ENCODE results near the gene SOX10. TPM values are rescaled to one million over a fixed set of nuclear protein-coding genes. Genes with fewer than 3 reads are reported as not detected.
"Not testable (repeated sequence)": the region's sequence is repeated elsewhere in the genome, so short reads cannot be mapped to it uniquely, and the experiment has no call there.

Gene SOX10
- total RNA-seq, 1 experiment from 2014 or later, result not detected

GRCh38 chr22:37965940-37966664 lies 18.3 kb downstream of the SOX10 start:
- Histone ChIP-seq H2AFZ (ENCODE audit: low read length) (no peak overlapping the region), H4K20me1 (ENCODE audit: insufficient read depth, low read depth, low read length) (peaks cover 10% of the 10 kb centered on the region), H3K27ac (ENCODE audit: low read length) (no peak overlapping the region), H3K79me2 (ENCODE audit: low read length) (peaks cover 7% of the 10 kb centered on the region), H3K9me2 (replicated peaks; ENCODE audit: insufficient read depth, low read length) (no peaks in the 10 kb centered on the region), H3K9me3 (ENCODE audit: low read length) (no peaks in the 10 kb centered on the region), H3K9ac (ENCODE audit: low read length) (no peak overlapping the region), H3K36me3 (ENCODE audit: insufficient read depth, low read length) (peaks cover 16% of the 10 kb centered on the region), H3K4me2 (ENCODE audit: low read depth, low read length, poor library complexity, severe bottlenecking) (no peak overlapping the region), H3K4me1 (ENCODE audit: low read length) (peaks cover 8% of the 10 kb centered on the region), H3K4me3 (ENCODE audit: low read length) (no peak overlapping the region), H3K27me3 (ENCODE audit: low read length) (no peaks in the 10 kb centered on the region)
- no peak for DNase-seq

- H3K79me2 ChIP-seq (ENCODE audit: low read length), result peaks cover 19% of the 10 kb centered on the region
- no peaks in the 10 kb centered on the region for H3K9me3 ChIP-seq (ENCODE audit: low read length)
- H3K36me3 ChIP-seq (ENCODE audit: insufficient read depth, low read length), result peaks cover 39% of the 10 kb centered on the region
- no peak overlapping the region for H3K9ac ChIP-seq (ENCODE audit: low read length)
- H3K27ac ChIP-seq (ENCODE audit: low read length), result no peak overlapping the region
- no peak overlapping the region for H2AFZ ChIP-seq (ENCODE audit: low read length)
- no peak overlapping the region for H3K4me3 ChIP-seq (ENCODE audit: low read length)
- peaks cover 8% of the 10 kb centered on the region for H3K4me1 ChIP-seq (ENCODE audit: low read length)
- H3K4me2 ChIP-seq (ENCODE audit: low read depth, low read length, poor library complexity, severe bottlenecking), result no peak overlapping the region
- no peak for DNase-seq
- H4K20me1 ChIP-seq (ENCODE audit: insufficient read depth, low read depth, low read length), result peaks cover 10% of the 10 kb centered on the region
- H3K27me3 ChIP-seq (ENCODE audit: low read length), result no peaks in the 10 kb centered on the region
- no peaks in the 10 kb centered on the region for H3K9me2 ChIP-seq (replicated peaks; ENCODE audit: insufficient read depth, low read length)
Measured at GRCh38 chr22:37961062-37961461, 23.3 kb downstream of the SOX10 start.

- H2AFZ ChIP-seq (ENCODE audit: low read length), result no peak overlapping the region
- H3K4me1 ChIP-seq (ENCODE audit: low read length), result peaks cover 16% of the 10 kb centered on the region
- no peak overlapping the region for H3K4me2 ChIP-seq (ENCODE audit: low read depth, low read length, poor library complexity, severe bottlenecking)
- no peak for DNase-seq
- H3K9me3 ChIP-seq (ENCODE audit: low read length), result no peaks in the 10 kb centered on the region
- H3K27me3 ChIP-seq (ENCODE audit: low read length), result no peaks in the 10 kb centered on the region
- no peaks in the 10 kb centered on the region for H4K20me1 ChIP-seq (ENCODE audit: insufficient read depth, low read depth, low read length)
- H3K4me3 ChIP-seq (ENCODE audit: low read length), result no peak overlapping the region
- H3K36me3 ChIP-seq (ENCODE audit: insufficient read depth, low read length), result peaks cover 31% of the 10 kb centered on the region; the same call in 1 of the 2 replicates
- no peak overlapping the region for H3K9ac ChIP-seq (ENCODE audit: low read length)
- peaks cover 28% of the 10 kb centered on the region for H3K79me2 ChIP-seq (ENCODE audit: low read length)
- no peaks in the 10 kb centered on the region for H3K9me2 ChIP-seq (replicated peaks; ENCODE audit: insufficient read depth, low read length)
- no peak overlapping the region for H3K27ac ChIP-seq (ENCODE audit: low read length)
Measured at GRCh38 chr22:37959231-37959825, 25.0 kb downstream of the SOX10 start.

GRCh38 chr22:37957232-37957631 lies 27.1 kb downstream of the SOX10 start:
- no peak overlapping the region for H3K4me3 ChIP-seq (ENCODE audit: low read length)
- peaks cover 16% of the 10 kb centered on the region for H3K4me1 ChIP-seq (ENCODE audit: low read length)
- no peak overlapping the region for H3K9ac ChIP-seq (ENCODE audit: low read length)
- H3K27ac ChIP-seq (ENCODE audit: low read length), result no peak overlapping the region
- H2AFZ ChIP-seq (ENCODE audit: low read length), result no peak overlapping the region
- H3K9me3 ChIP-seq (ENCODE audit: low read length), result no peaks in the 10 kb centered on the region
- no peaks in the 10 kb centered on the region for H4K20me1 ChIP-seq (ENCODE audit: insufficient read depth, low read depth, low read length)
- H3K27me3 ChIP-seq (ENCODE audit: low read length), result no peaks in the 10 kb centered on the region
- no peak overlapping the region for H3K4me2 ChIP-seq (ENCODE audit: low read depth, low read length, poor library complexity, severe bottlenecking)
- peaks cover 31% of the 10 kb centered on the region; the same call in 1 of the 2 replicates for H3K36me3 ChIP-seq (ENCODE audit: insufficient read depth, low read length)
- no peak for DNase-seq
- H3K79me2 ChIP-seq (ENCODE audit: low read length), result peaks cover 37% of the 10 kb centered on the region
- no peaks in the 10 kb centered on the region for H3K9me2 ChIP-seq (replicated peaks; ENCODE audit: insufficient read depth, low read length)

- H3K4me1 ChIP-seq (ENCODE audit: low read length), result peaks cover 16% of the 10 kb centered on the region
Measured at GRCh38 chr22:37955825-37956397, 28.4 kb downstream of the SOX10 start.

GRCh38 chr22:37954686-37955085 lies 29.7 kb downstream of the SOX10 start:
- Histone ChIP-seq H3K9me2 (replicated peaks; ENCODE audit: insufficient read depth, low read length) (no peaks in the 10 kb centered on the region), H3K4me3 (ENCODE audit: low read length) (peak overlapping the region; percentile 85), H3K9ac (ENCODE audit: low read length) (peak overlapping the region; percentile 86)

More at GRCh38 chr22:37955825-37956397, 28.4 kb downstream of the SOX10 start:
- not testable (repeated sequence) for H3K9me3 ChIP-seq (ENCODE audit: low read length); H3K27ac ChIP-seq (ENCODE audit: low read length); DNase-seq; H4K20me1 ChIP-seq (ENCODE audit: insufficient read depth, low read depth, low read length); H3K4me2 ChIP-seq (ENCODE audit: low read depth, low read length, poor library complexity, severe bottlenecking); H3K27me3 ChIP-seq (ENCODE audit: low read length); H2AFZ ChIP-seq (ENCODE audit: low read length); H3K4me3 ChIP-seq (ENCODE audit: low read length); H3K9me2 ChIP-seq (replicated peaks; ENCODE audit: insufficient read depth, low read length); H3K9ac ChIP-seq (ENCODE audit: low read length)
- Histone ChIP-seq H3K36me3 (ENCODE audit: insufficient read depth, low read length) (peaks cover 31% of the 10 kb centered on the region; the same call in 1 of the 2 replicates), H3K79me2 (ENCODE audit: low read length) (peaks cover 37% of the 10 kb centered on the region)

GRCh38 chr22:37953437-37954179 lies 30.7 kb downstream of the SOX10 start, which contains the start of the genes C22orf23 and POLR2F:
Gene C22orf23 (minus strand): TSS chr22:37953601. CDS start chr22:37953149, 452 bp downstream.
Gene POLR2F (plus strand): TSS chr22:37953699. CDS start chr22:37953788, 89 bp downstream.
- Histone ChIP-seq H3K27me3 (ENCODE audit: low read length) (no peaks in the 10 kb centered on the region), H3K4me2 (ENCODE audit: low read depth, low read length, poor library complexity, severe bottlenecking) (peak within 1 kb of the TSS; percentile 91), H3K4me3 (ENCODE audit: low read length) (peak within 1 kb of the TSS; percentile 85), H3K9ac (ENCODE audit: low read length) (peak within 1 kb of the TSS; percentile 86), H3K27ac (ENCODE audit: low read length) (no peak within 1 kb of the TSS), H3K36me3 (ENCODE audit: insufficient read depth, low read length) (peaks cover 19% of the 10 kb centered on the region; the same call in 1 of the 2 replicates), H2AFZ (ENCODE audit: low read length) (peak within 1 kb of the TSS; percentile 87), H4K20me1 (ENCODE audit: insufficient read depth, low read depth, low read length) (no peaks in the 10 kb centered on the region), H3K9me3 (ENCODE audit: low read length) (no peaks in the 10 kb centered on the region), H3K4me1 (ENCODE audit: low read length) (peaks cover 16% of the 10 kb centered on the region), H3K79me2 (ENCODE audit: low read length) (peaks cover 35% of the 10 kb centered on the region), H3K9me2 (replicated peaks; ENCODE audit: insufficient read depth, low read length) (no peaks in the 10 kb centered on the region)
- DNase-seq, result peak; percentile 99

More at GRCh38 chr22:37954686-37955085, 29.7 kb downstream of the SOX10 start:
- Histone ChIP-seq H4K20me1 (ENCODE audit: insufficient read depth, low read depth, low read length) (no peaks in the 10 kb centered on the region), H3K27me3 (ENCODE audit: low read length) (no peaks in the 10 kb centered on the region), H3K9me3 (ENCODE audit: low read length) (no peaks in the 10 kb centered on the region), H3K79me2 (ENCODE audit: low read length) (peaks cover 37% of the 10 kb centered on the region), H3K4me2 (ENCODE audit: low read depth, low read length, poor library complexity, severe bottlenecking) (peak overlapping the region; percentile 91), H3K36me3 (ENCODE audit: insufficient read depth, low read length) (peaks cover 29% of the 10 kb centered on the region; the same call in 1 of the 2 replicates), H2AFZ (ENCODE audit: low read length) (no peak overlapping the region), H3K4me1 (ENCODE audit: low read length) (peaks cover 16% of the 10 kb centered on the region), H3K27ac (ENCODE audit: low read length) (no peak overlapping the region)
- DNase-seq, result no peak

Data from Karpas-422 (cell line).